HEK293 (cell line): ENCODE data around the gene GPR84.

Source experiments
- CTCF ChIA-PET: fragments of 350-600 bp; formaldehyde crosslinking; extraction: SDS; loops from one replicate; lab custom pipeline; 2021; ENCODE audit warnings: antibody characterized with exemption; lab: Yijun Ruan, JAX
- POLR2A ChIA-PET: fragments of 300-600 bp; formaldehyde crosslinking; extraction: SDS; loops from one replicate; lab custom pipeline; 2020; ENCODE audit warnings: antibody characterized with exemption, inconsistent platforms; lab: Yijun Ruan, JAX
- H3K27ac ChIP-seq: fragments of 200-500 bp; sonication (Bioruptor generic); 2 replicates; pipeline ENCODE4 v1.5.1; 2014; ENCODE audit warnings: low read depth, low read length, control low read depth, inconsistent platforms; ENCODE audit errors: extremely low read depth
- H3K36me3 ChIP-seq, 2 experiments: fragments of 200-500 bp in 1 of 2; sonication (Bioruptor generic) in 1 of 2; 1 replicate in 1 of 2; 2 replicates in 1 of 2; pipeline ENCODE4 v1.5.1; 2014 to 2017; ENCODE audit warnings: inconsistent platforms in 2 of 2, low read length in 2 of 2; ENCODE audit not compliant: control insufficient read depth in 2 of 2, insufficient read depth in 1 of 2
- H3K4me1 ChIP-seq: fragments of 200-500 bp; sonication (Bioruptor generic); 2 replicates; pipeline ENCODE4 v1.5.1; 2014; ENCODE audit warnings: mild to moderate bottlenecking, low read length, inconsistent platforms; ENCODE audit not compliant: control insufficient read depth, insufficient read depth
- H3K4me3 ChIP-seq: 2 replicates; pipeline ENCODE4 v1.5.1; 2011; ENCODE audit warnings: low read depth, mild to moderate bottlenecking, control low read depth, low read length, moderate library complexity
- H3K9me3 ChIP-seq: fragments of 200-500 bp; sonication (Bioruptor generic); 2 replicates; pipeline ENCODE4 v1.5.1; 2014; ENCODE audit warnings: low read depth, low read length, inconsistent platforms; ENCODE audit not compliant: control insufficient read depth, insufficient read depth
- HOXC10 ChIP-seq: sonication (generic); formaldehyde crosslinking; IDR thresholded peaks from 2 replicates; pipeline ENCODE4 v1.8.1; 2023; ENCODE audit warnings: mild to moderate bottlenecking, missing genetic modification reagents
- KLF17 ChIP-seq: fragments of 450-650 bp; formaldehyde crosslinking; IDR thresholded peaks from 2 replicates; pipeline ENCODE4 v1.5.1; 2016; ENCODE audit warnings: missing biosample characterization, missing genetic modification characterization
- KLF8 ChIP-seq: fragments of 450-650 bp; formaldehyde crosslinking; IDR thresholded peaks from 2 replicates; pipeline ENCODE4 v1.5.1; 2016; ENCODE audit warnings: missing biosample characterization, missing genetic modification characterization
- REPIN1 ChIP-seq: fragments of 450-650 bp; formaldehyde crosslinking; IDR thresholded peaks from 2 replicates; pipeline ENCODE4 v1.5.1; 2017; ENCODE audit warnings: missing biosample characterization, missing genetic modification characterization, low read depth
- TRIM28 ChIP-seq: IDR thresholded peaks from 2 replicates; pipeline ENCODE4 v1.6.1; 2011; ENCODE audit warnings: low read length, control low read depth, borderline replicate concordance
- WT1 ChIP-seq: fragments of 450-650 bp; formaldehyde crosslinking; IDR thresholded peaks from 2 replicates; pipeline ENCODE4 v1.5.1; 2016; ENCODE audit warnings: missing biosample characterization, missing genetic modification characterization
- ZNF10 ChIP-seq: fragments of 450-650 bp; formaldehyde crosslinking; IDR thresholded peaks from 2 replicates; pipeline ENCODE4 v1.5.1; 2017; ENCODE audit warnings: missing biosample characterization, missing genetic modification characterization
- ZNF121 ChIP-seq: fragments of 450-650 bp; formaldehyde crosslinking; IDR thresholded peaks from 2 replicates; pipeline ENCODE4 v1.5.1; 2016; ENCODE audit warnings: missing biosample characterization, missing genetic modification characterization
- ZNF211 ChIP-seq: fragments of 450-650 bp; formaldehyde crosslinking; IDR thresholded peaks from 2 replicates; pipeline ENCODE4 v1.5.1; 2016; ENCODE audit warnings: low read depth, missing biosample characterization, missing genetic modification characterization
- ZNF221 ChIP-seq: fragments of 450-650 bp; formaldehyde crosslinking; IDR thresholded peaks from 2 replicates; pipeline ENCODE4 v1.5.1; 2017; ENCODE audit warnings: missing biosample characterization, missing genetic modification characterization, borderline replicate concordance
- ZNF24 ChIP-seq: fragments of 450-650 bp; formaldehyde crosslinking; IDR thresholded peaks from 2 replicates; pipeline ENCODE4 v1.5.1; 2016; ENCODE audit warnings: missing biosample characterization, missing genetic modification characterization
- ZNF26 ChIP-seq: fragments of 450-650 bp; formaldehyde crosslinking; IDR thresholded peaks from 2 replicates; pipeline ENCODE4 v1.5.1; 2016; ENCODE audit warnings: missing biosample characterization, missing genetic modification characterization
- ZNF354C ChIP-seq: fragments of 450-650 bp; formaldehyde crosslinking; IDR thresholded peaks from 2 replicates; pipeline ENCODE4 v1.5.1; 2016; ENCODE audit warnings: missing biosample characterization, missing genetic modification characterization, low read depth, borderline replicate concordance
- ZNF514 ChIP-seq: fragments of 450-650 bp; formaldehyde crosslinking; IDR thresholded peaks from 2 replicates; pipeline ENCODE4 v1.5.1; 2016; ENCODE audit warnings: missing biosample characterization, missing genetic modification characterization
- ZNF518A ChIP-seq: fragments of 450-650 bp; formaldehyde crosslinking; conservative IDR thresholded peaks from 2 replicates; pipeline ENCODE4 v1.5.1; 2016; ENCODE audit warnings: low read depth, missing biosample characterization, missing genetic modification characterization
- ZNF561 ChIP-seq: fragments of 450-650 bp; IDR thresholded peaks from 2 replicates; pipeline ENCODE4 v1.5.1; 2018; ENCODE audit warnings: missing biosample characterization, missing genetic modification characterization, borderline replicate concordance
- ZNF596 ChIP-seq: fragments of 450-650 bp; IDR thresholded peaks from 2 replicates; pipeline ENCODE4 v1.5.0; 2018; ENCODE audit warnings: missing biosample characterization, mild to moderate bottlenecking, missing genetic modification characterization, moderate library complexity
- ZNF660 ChIP-seq: fragments of 450-650 bp; IDR thresholded peaks from 2 replicates; pipeline ENCODE4 v1.5.1; 2018; ENCODE audit warnings: missing biosample characterization, mild to moderate bottlenecking, missing genetic modification characterization
- ZNF664 ChIP-seq: fragments of 450-650 bp; formaldehyde crosslinking; IDR thresholded peaks from 2 replicates; pipeline ENCODE4 v1.5.1; 2016; ENCODE audit warnings: missing biosample characterization, missing genetic modification characterization
- ZNF677 ChIP-seq: fragments of 450-650 bp; IDR thresholded peaks from 2 replicates; pipeline ENCODE4 v1.5.0; 2018; ENCODE audit warnings: missing biosample characterization, mild to moderate bottlenecking, missing genetic modification characterization, moderate library complexity
- ZNF692 ChIP-seq: fragments of 450-650 bp; formaldehyde crosslinking; IDR thresholded peaks from 2 replicates; pipeline ENCODE4 v1.5.1; 2016; ENCODE audit warnings: missing biosample characterization, missing genetic modification characterization
- ZSCAN16 ChIP-seq: fragments of 450-650 bp; formaldehyde crosslinking; IDR thresholded peaks from 2 replicates; pipeline ENCODE4 v1.5.1; 2016; ENCODE audit warnings: missing biosample characterization, missing genetic modification characterization
- ZSCAN18 ChIP-seq: fragments of 450-650 bp; formaldehyde crosslinking; IDR thresholded peaks from 2 replicates; pipeline ENCODE4 v1.5.1; 2016; ENCODE audit warnings: missing biosample characterization, missing genetic modification characterization
- ZXDB ChIP-seq: fragments of 450-650 bp; formaldehyde crosslinking; IDR thresholded peaks from 2 replicates; pipeline ENCODE4 v1.5.1; 2016; ENCODE audit warnings: missing biosample characterization, missing genetic modification characterization

Gene GPR84

GRCh38 chr12:54358945-54359761 is 5.1 kb downstream of the GPR84 start (continued):
- TF ChIP-seq REPIN1 (tag by site-specific recombination): 0 out of 2 replicates have a peak, but pooled peaks have one; percentile 11
- peak; percentile 98 for TF ChIP-seq ZXDB (tag by site-specific recombination)
- peak; percentile 88 for TF ChIP-seq ZNF660 (tag by site-specific recombination)
- TF ChIP-seq ZNF121: no peak; the same call in 1 of the 2 replicates
- peak; percentile 100 for TF ChIP-seq KLF17 (tag by site-specific recombination)
- 0 out of 2 replicates have a peak, but pooled peaks have one; percentile 8 for TF ChIP-seq ZNF221 (tag by site-specific recombination)
- no peak; the same call in 1 of the 2 replicates for TF ChIP-seq ZNF26 (tag by site-specific recombination)
- TF ChIP-seq ZSCAN18: peak; percentile 96
- peak; percentile 98 for TF ChIP-seq WT1 (tag by site-specific recombination)
- TF ChIP-seq KLF8: peak; percentile 100
- TF ChIP-seq ZSCAN16 (tag by site-specific recombination): 0 out of 2 replicates have a peak, but pooled peaks have one; percentile 18
- 0 out of 2 replicates have a peak, but pooled peaks have one; percentile 4 for TF ChIP-seq TRIM28
- peak; percentile 93 for TF ChIP-seq ZNF692 (tag by site-specific recombination)
- no peak for TF ChIP-seq ZNF354C (tag by site-specific recombination)
- no peak; the same call in 1 of the 2 replicates for TF ChIP-seq ZNF514 (tag by site-specific recombination)
- no peak for TF ChIP-seq ZNF677

GRCh38 chr12:54358191-54358944 is 5.9 kb downstream of the GPR84 start:
- Histone ChIP-seq H3K4me3 (peak overlapping the region; percentile 62), H3K9me3 (no peaks in the 10 kb centered on the region), H3K36me3 (no peaks in the 10 kb centered on the region), H3K27ac (peak overlapping the region; percentile 80), H3K4me1 (peaks cover 16% of the 10 kb centered on the region)
- ChIA-PET POLR2A (interaction anchor here (0.6 to 4.1 kb wide), 23 partner anchors 8 to 341 kb away, joined by 3 to 32 read pairs (median 4); partner anchors contain the start of genes CBX5, COPZ1, HNRNPA1 and NFE2), CTCF (interaction anchor here (0.6 to 8.8 kb wide), 19 partner anchors 10 to 1917 kb away, joined by 3 to 137 read pairs (median 6); partner anchors contain the start of genes COPZ1 and NFE2)
- TF ChIP-seq ZNF518A (no peak), ZNF561 (peak; percentile 91), ZNF211 (tag by site-specific recombination) (no peak), ZNF596 (peak; percentile 62; the same call in 1 of the 2 replicates), HOXC10 (no peak), ZNF10 (no peak), ZNF664 (tag by site-specific recombination) (no peak), ZNF24 (no peak)
